ENCODE data around the gene COL23A1. TPM values are rescaled to one million over a fixed set of nuclear protein-coding genes. Genes with fewer than 3 reads are reported as not detected.

Gene COL23A1
- total RNA-seq, 1 donor from 2014 or later = 0.40 TPM

DNA sequence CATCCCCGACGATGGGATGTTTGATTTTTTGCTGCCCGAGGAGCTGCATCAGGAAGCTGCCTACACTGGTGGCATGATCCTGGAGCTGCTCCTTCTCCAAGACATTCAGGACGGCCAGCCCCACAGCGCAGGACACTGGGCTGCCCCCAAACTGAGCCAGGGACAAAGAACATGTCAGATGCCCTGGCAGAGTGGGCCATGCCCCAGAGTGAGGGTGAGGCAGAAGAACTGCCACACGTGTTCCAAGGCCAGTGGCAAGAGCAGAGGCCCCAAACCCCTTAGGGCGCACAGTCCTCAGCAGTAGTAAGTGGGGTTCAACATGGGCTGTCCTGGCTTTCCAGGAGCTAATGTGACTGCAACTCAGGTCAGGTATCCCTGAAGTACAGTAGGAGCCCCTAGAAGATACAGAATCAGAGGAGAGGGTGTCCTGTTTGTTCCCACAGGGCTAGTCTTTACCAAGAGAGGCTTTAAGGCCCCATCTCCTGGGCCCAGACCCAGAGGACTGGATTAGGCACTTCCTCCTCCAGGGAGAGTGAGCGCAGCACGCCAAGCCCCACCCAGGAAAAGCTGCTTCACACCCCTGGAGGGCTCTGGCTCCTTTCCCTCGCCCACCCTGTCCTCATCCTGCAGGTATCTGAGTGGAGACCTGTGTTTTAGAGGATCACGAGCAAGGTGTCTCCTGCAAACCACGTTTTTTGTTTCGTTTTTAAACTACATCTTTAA lies 374.8 kb downstream of the COL23A1 start:
- DNase-seq (ENCODE audit: low read depth in 2 of 2) = no peak

DNA sequence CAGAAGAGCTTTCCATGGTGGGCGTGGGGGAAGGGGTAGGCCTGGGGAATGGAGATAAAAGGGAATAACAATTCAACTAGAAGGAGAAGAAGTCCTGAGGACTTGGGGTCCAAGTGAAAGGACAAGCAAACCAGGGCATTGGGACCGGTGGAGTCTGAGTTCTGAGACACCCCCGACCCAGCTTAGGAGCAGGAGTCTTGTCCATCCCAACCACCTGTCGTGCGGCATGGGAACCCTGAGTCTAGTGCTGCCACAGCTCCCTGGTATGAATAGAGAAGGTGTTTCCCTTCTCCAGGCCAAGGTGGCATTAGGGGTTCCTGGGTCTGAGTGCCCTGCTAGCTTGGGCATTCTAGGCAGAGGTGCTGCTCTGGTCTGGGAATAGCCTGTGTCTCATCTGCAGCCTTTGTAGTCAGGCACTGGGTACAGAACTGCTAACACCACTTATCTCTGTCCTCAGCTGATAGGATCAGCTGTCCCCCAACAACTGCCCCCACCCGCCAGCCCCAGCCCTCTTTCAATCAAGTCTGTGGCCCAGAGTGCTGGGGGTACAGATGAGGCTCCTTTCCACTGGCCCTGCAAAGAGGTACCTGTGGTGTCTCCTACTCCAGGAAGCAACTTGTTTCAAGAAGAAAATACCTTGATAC lies 375.9 kb downstream of the COL23A1 start:
- DNase-seq (ENCODE audit: low read depth in 2 of 2) = no peak

DNA sequence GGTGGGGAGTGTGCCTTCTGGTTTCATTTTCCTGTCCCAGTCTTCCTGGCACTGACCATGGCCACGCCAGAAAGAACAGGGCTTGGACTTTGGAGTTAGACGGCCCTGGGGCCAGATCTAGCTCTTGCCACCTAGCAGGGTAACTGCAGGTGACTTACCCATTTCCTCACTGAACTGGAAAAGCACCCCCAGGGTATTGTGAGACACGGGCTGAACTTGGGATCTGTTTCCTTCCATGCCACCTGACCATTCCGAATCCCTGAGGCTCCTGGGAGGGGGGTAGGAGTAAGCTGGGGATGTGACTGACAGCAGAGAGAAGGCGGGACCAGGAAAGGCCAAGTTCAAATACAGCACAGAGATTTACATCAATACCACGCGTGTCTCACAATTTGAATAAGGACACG lies 376.4 kb downstream of the COL23A1 start:
- no peak for DNase-seq (ENCODE audit: low read depth in 2 of 2)

DNA sequence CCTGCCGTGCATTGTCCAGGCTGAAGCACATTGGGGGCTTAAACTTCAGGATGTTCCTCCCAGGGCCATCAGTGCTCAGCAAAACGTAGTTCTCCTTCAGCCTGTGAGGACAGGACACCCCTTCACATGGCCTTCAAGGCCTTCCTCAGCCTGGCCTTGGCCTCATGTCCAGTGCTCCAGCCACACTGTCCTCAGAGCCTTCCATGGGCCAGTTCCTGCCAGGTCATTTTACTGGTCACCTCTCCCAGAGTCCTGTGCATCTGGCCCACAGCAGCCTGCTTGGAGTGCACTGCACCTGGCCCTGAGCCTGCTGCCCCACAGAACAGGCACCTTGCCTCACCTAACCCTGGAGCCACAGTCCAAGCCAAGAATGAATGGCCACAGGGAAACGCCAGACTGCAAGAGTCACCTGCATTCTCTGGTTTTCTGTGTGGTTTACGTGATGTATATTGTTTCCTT lies 377.2 kb downstream of the COL23A1 start:
- DNase-seq (ENCODE audit: low read depth in 2 of 2) = no peak

DNA sequence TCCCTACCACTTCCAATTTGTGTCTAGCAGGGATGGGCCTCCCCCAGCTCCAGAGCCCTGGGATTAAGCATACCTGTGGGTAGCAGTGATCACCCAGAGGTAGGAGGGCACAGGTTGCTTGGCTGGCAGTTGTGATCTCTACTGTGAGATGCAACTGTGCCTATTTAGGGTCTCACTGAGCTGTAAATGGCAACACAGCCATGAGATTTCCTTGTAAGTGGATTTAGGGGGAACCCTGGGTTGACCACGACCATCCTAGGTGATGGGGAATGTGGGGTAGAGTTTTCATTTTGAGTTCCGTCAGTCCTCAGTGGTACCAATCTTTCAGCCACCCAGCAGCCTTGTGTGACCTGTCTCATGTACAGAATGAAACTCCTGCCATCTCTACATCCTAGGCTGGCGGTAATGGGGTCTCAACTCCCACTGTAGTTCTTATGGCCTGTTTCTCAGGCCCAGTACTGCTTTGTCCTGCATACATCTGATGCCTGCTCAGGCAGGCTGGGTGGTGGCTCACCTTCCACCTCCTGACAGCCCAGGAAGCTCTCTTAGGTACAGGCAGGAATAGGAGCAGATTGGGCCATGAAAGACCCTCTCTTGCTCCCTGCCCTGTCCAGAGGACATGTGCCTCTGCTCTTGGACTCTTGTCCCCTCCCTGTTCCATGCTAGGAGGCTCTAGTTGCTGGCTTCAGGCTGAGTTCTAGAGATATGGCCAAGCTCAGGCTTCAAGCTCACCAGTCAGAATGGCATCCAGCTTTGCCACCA lies 377.8 kb downstream of the COL23A1 start:
- DNase-seq (ENCODE audit: low read depth in 2 of 2) = no peak

DNA sequence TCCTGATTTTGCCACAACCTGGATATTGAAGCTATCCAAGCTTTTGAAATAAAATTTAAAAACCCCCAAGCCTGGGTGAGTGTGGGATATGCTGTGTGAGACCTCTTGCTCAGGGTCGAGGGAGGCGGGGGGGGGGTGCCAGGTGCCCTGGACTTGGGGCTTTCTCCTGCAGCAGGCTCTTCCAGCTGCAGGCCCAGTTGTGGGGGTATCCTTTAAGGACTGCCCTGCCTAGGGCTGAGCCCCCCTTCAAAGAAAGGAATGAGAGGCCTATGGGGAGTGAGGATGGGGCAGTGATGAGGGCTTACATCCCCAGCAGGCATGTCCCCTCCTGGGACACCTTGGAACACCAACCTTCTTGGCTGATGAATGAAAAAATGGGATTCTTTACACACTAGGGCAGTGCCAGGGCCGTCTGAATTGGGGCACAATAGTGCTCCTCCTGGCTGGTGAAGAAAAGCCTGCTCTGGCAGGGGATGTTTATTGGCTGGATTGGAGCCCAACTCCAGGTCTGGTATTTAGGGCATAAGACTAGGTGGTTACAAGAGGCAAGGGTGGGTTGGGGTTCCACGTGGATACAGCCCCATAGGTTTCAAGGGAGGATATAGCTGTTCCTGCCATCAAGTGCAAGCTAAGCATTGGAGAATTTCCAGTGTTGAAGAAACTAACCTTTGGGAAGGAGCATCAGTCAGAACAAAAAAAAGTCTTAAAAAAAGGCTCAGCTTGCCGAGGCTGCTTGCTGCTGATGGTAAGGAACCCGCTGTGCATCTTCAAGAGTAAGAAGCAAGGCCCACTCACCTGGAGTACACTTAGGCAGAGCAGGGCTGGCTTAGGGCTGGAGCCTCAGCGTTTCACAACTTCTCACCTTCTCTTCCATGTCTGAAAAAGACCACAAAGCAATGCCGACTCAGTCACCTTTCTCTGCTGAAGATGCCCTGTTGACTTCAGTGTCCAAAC lies 378.8 kb downstream of the COL23A1 start:
- DNase-seq (ENCODE audit: low read depth in 2 of 2) = no peak

DNA sequence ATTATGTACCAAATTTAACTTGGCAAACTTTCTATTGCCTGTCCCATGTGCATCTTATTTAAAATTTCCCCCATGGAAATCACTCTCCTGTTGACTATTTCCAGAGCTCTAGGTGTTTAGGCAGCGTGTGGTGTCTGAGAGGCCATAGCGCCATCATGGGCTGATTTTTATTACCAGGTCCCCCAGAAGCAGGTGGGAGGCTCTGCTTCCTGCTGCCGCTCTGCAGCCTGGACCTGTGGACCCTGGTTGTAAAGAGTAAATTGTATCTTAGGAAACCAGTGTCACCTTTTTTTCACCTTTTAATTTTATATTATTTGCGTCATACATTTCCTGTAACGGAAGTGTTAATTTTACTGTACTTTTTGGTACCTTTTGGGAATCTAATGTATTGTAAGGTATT lies 379.5 kb downstream of the COL23A1 start:
- no peak for DNase-seq (ENCODE audit: low read depth in 2 of 2)

DNA sequence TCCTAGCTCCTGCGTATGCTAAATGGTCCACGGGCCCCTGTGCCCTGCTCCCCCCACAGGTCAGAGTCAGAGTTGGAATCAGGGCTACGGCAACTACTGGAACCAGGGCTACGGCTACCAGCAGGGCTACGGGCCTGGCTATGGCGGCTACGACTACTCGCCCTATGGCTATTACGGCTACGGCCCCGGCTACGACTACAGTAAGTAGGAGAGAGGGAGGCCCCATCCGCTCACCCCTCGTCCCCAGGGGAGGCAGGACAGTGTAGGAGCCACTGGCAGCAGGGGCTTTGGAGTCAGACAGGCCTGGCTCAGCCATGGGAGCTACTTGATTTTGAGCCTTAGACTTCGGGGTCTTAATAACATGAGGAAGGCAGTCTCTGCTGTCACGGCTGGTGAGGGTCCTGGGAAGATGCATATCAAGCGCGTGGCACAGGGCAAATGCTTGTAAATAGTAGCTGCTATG lies 380.1 kb downstream of the COL23A1 start:
- DNase-seq (ENCODE audit: low read depth in 2 of 2) = no peak

DNA sequence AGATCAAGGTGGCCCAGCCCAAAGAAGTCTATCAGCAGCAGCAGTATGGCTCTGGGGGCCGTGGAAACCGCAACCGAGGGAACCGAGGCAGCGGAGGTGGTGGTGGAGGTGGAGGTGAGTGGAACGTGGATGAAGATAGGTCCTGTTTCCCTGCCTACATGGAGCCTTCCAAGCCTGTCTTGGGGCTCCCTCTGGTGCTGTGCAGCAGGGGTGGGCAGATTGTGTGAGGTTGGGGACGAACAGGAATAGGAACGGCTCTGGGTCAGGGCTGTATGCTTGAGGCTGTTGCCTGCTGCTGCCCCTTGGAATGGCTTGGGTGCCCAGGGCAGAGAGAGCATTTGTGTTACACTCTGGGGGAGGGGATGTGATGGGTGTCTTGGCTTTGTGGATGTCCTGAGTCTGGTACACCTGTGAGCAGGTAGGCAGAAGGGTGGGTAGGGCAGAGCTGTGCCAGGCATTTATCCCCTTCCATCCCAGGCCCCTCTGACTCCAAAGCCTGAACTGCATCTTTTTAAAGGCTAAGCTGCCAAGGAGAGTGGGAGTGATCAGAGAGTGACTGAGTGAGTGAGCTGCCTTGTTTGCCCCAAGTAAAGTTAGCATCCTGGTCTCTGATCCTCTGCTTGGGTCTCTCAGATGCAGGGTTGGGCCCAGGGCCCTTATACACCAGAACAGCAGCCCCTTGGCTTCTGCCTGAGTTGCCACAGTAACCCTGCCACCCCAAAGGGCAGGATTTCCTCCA lies 380.7 kb downstream of the COL23A1 start:
- DNase-seq (ENCODE audit: low read depth in 2 of 2) = no peak

DNA sequence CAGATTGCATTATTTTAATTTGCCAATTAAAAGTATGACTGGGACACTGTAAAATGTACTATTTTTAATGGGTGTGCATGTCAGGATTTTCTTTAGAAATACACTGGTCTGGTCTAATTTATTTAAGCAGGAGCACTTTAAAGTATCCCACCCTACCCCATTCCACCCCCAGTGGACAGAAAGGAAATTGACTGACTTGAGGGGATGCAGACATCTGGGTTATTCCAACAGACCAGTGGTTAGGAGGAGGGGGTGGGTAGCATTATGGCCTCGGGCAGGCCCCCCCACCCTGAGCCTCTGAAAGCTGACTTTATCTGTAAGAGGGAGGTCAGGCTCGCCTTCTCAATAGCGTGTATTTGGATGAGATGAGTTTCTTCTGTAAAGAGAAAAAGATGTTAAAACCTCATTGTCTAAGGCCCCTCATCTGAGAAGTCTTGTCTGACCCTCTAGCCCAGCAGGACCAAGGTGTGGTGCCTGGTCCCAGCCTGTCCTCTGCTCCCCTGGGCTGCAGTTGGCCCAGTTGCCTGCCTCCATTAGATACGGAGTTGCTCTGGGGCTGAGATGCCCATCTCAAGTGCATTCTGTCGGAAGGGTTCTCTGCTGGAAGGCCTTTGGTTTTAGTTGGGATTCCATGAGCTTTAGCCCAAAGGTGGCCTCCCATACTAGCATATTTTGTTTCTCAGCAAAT lies 381.5 kb downstream of the COL23A1 start:
- DNase-seq (ENCODE audit: low read depth in 2 of 2) = no peak

DNA sequence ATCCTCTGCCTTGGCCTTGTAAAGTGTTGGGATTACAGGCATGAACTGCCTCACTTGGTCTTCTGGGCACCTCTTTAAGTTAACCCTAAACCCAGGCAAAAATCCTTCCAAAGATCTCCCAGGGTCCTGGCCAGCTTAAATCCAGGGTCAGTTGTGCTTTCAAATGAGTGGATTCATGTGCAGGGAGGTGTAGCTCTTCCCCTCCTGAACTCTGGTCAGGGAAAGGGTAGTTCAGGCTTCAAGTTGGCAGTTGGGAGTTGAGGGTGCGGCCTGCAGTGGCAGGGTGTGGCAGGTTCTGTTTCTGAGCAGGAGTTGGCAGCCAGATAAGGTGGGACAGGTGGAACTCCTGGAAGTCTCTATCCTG lies 382.3 kb downstream of the COL23A1 start:
- no peak for DNase-seq (ENCODE audit: low read depth in 2 of 2)

DNA sequence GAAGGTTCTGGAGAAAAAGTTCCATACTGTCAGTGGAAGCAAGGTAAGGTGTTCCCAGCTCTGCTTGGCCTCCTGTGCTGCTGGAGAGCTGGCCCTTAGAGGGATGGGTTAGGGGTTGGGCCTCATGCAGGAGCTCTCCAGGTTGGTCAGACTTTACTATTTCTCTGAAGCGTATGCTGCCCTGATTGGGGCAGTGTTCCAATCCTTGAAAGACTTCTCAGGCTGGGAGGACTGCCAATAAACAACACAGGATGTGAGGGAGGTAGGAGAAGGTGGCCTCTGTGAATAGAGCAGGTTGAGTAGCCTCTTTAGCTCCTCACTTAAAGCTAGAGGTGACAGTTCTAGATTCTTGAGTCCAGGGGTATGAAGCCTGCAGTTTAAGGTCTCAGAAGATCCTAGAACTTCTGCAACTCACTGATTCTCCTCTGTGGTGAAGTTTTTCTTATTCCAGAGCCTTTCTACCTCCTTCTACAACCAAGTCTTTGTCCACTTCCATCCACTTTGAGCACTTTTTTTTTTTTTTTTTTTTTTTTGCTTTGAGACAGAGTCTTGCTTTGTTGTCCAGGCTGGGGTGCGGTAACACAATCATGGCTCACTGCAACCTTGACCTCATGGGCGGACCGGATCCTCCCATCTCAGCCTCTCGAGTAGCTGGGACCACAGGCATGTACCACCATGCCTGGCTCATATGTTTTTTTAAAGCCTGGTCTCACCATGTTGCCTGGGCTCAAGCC lies 382.8 kb downstream of the COL23A1 start:
- peak in 1 of 2 donors; percentile 76 for DNase-seq (ENCODE audit: low read depth in 2 of 2)

DNA sequence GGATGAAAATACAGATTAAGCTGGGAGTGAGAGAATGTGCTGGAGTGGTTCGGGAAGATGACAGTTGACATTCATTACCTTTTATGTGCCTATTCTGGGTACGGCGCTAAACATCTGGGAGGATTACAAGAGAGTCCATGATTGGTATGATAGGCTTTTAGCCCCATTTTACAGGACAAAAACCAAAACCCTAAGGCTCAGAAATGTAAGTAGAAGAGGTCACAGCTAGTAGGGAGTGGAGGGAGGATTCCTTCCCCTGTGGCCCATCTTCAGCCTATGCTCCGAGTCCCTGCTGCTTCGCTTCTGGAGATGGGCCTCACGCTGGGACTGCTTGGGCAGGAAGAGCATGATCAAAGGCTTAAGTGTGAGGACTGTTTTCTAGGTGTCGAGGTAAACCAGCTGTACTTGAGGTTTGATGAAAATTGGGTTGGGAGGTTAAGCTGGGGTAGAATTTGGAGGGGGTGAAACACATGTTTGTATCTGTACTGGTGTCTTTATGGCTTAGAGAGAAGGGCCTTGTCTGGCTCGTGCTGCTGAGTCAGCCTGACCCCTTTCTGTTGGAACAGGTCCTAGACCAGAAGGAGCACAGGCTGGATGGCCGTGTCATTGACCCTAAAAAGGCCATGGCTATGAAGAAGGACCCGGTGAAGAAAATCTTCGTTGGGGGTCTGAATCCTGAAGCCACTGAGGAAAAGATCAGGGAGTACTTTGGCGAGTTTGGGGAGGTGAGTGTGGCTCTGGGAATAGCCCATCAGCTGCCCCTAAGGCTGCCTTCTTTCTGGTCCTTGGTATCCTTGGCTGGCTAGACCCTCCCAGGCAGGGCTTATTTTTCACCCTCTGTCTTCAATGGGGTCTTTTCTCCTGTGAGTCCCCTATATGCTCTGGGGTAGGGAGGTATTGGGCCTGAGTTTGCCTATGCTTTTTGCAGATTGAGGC lies 383.8 kb downstream of the COL23A1 start:
- no peak for DNase-seq (ENCODE audit: low read depth in 2 of 2)

DNA sequence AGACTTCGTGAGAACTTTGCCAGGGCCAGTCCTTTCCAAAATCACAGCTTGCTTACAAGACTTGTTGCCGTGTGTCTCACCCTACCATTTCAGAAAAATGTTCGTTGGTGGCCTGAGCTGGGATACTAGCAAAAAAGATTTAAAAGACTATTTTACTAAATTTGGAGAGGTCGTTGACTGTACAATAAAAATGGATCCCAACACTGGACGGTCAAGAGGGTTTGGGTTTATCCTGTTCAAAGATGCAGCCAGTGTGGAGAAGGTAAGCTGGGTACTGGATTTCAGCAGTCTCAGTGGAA lies 384.5 kb downstream of the COL23A1 start:
- no peak for DNase-seq (ENCODE audit: low read depth in 2 of 2)

DNA sequence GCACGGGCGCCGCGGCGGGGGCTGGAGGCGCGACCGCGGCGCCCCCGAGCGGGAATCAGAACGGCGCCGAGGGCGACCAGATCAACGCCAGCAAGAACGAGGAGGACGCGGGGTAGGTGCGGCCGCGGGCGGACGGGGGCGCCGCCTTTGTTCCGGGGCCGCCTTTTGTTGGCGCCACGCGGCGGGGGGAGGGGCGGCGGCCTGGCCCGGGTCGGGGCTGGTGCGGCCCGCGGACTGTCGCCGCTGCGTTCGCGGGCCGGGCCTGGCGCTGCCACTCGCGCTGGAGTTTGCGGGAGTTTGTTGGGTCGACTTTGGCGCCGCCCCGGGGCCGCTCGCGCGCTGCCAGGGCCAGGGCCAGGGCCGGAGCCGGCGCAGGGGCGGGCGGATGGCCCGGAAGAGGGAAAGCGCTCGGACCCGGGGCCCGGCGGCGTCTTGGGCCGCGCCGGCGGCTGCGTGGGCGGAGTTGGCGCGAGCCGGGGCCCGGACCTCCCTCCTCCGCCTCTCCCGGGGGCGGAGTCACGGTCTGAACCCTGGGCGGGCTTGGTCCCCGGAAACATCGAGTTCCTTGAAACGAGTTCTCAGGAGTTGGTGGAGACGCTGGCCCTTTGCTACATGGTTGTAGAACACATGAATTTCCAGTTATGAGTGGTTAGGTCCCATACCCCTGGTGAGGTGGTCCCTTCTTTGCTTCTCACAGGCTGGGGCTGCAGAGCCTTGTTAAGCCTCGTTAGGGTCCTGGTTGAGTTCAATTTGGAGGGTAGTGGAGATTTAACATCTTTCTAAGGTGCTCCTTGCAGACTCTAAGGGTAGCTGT lies 385.1 kb downstream of the COL23A1 start:
- peak; percentile 46 to 65 for DNase-seq (ENCODE audit: low read depth in 2 of 2)

DNA sequence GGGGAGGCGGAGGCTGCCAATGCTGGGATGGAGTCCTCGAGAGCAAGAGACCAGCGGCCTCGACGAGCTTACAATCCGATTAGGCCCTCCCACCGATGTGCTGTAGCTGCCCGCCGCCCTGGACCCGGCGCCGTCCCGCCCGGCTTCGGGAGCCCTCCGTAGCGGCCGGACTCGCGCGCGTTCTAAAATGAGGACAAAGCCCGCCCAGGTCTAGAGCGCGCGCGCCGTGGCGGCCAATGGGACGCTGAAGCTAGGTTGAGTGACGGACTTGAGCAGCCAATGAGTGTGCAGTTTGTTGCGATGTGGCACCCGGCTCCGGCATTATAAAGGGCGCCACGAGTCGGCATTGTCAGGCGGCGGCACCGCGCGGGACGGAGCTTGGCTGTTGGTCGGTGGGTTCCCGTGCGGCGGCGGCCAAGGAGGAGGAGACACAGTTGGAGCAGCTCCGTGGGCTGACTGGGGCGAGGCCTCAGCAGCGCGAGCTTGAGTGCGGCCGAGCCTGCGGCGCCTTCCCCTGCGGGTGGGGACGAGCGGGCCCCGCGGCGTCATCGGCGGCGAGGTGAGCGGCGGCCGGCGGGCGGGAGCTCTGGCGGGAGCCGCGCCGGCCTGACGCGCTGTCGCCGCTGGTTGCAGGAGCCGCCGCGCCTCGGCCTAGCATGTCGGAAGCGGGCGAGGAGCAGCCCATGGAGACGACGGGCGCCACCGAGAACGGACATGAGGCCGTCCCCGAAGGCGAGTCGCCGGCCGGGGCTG lies 385.8 kb downstream of the COL23A1 start, which contains the start of gene HNRNPAB:
Gene HNRNPAB (plus strand): TSS at position 352 of the 753 bp plus-strand sequence. CDS start 305 bp downstream, at position 657.
- peak; percentile 97 to 99 for DNase-seq (ENCODE audit: low read depth in 2 of 2)

All from lung microvascular endothelial cell (primary cell).